Stimulated activated CD8-positive, alpha-beta memory T cell treated with anti-CD3 and anti-CD28 coated beads, Interleukin-12 subunit alpha, Interleukin-12 subunit beta, amount 100 ng/mL, for 1 hour (primary cell): Measurements from ENCODE around the gene NME7.

Experiments
- DNase-seq: peaks from one replicate; pipeline ENCODE4 v3.0.0-alpha.2; 2020; ENCODE audit warnings: low read depth

The NME7 gene

DNA sequence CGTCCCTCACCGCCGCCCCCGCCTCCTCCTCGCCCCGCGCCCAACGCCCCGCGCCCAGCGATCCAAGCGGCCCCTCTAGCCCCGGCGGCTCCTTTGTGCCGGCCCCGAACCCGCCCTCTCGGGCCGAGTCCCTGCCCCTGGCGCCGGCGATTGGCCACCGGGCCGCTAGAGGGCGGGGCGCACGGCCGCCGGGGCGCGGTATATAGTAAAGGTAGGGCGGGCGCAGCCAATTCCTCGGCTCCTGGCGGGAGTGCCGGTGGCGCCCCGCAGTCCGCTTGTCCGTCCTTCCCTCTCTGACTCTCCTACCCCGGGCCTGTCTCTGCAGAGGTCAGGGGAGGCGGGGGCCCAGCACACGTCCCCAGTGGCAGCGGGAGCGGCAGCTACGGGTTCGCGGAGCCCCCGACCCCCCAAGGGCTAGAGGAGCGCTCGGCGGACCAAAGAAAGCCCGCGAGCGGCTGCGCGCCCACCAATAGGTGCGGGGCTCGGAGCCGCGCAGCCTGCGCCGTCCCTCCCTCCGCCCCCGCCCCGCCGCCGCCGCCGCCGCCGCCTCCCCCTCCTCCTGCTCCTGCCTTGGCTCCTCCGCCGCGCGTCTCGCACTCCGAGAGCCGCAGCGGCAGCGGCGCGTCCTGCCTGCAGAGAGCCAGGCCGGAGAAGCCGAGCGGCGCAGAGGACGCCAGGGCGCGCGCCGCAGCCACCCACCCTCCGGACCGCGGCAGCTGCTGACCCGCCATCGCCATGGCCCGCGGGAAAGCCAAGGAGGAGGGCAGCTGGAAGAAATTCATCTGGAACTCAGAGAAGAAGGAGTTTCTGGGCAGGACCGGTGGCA lies 261.3 kb downstream of the NME7 start, which contains the start of gene ATP1B1:
TSS of gene ATP1B1 (plus strand) at position 596 of the 826 bp plus-strand sequence. CDS start at position 736, 140 bp downstream.
- DNase-seq, result peak; percentile 68

DNA sequence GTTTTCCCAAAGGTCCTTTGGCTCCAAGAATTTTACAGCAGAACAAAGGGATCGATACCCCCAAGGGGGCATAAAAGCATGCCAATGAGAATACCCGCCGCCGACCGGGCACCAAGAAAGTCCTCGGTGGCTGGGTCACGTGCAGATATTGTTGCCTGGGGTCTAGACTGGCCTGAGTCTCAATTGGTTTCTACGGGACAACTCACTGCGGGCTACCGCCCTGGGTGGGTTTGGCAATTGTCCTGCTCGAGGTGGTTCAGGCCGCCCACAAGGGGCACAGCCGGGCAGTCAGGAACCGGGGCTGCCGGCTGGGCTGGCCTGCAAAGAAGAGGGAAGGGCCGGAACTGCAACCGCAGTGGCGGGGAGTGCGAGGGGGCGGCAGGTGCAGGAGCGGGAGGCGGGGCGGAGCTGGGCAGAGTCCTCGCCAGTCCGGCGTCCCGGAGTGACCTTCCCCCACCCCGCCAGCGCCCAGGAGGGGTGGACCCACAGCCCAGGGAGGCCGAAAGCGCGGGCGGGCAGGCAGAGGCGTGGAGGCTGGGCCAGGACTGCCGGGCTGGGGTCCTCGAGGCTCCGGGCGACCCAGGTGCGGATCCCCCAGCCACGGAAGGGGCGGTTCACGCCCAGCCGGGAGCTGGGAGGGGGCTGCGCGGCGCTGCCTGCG lies 262.0 kb downstream of the NME7 start:
- DNase-seq, result no peak

DNA sequence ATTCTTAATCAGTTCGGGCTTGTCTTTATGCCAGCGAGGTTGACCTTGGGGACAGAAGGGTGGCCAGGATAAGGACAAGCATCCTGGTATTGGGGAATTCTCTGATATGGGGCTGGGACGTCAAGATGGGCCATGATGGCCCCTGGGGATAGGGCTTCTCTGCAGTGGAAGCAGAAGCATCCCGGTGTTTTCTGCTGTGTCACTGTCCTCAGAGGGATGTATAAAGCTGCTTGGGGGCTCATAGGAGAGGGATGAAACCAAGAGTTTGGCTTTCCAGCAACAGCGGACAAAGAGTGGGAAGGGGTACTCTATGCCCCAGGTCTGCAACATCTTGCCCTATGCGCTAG lies 262.5 kb downstream of the NME7 start:
- DNase-seq, result no peak

DNA sequence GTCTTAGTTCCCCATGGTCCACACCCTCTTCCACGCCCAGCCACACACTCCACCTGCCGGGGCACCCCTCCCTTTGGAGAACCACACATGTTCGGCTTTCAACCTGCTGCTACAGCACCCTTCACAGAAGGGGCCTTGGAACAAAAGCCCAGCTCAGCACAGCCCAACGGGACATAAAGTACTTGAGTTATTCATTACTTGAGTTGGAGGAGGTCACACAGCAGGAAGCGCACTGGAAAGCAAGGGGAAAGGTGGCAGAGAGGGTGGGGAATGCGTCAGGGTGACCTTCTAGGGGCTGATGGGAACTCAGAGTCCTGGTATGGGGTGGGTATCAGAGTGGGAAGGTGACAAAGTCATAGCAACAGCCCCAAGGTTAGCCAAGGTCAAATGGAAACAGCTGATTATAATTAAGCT lies 264.1 kb downstream of the NME7 start:
- DNase-seq, result no peak

DNA sequence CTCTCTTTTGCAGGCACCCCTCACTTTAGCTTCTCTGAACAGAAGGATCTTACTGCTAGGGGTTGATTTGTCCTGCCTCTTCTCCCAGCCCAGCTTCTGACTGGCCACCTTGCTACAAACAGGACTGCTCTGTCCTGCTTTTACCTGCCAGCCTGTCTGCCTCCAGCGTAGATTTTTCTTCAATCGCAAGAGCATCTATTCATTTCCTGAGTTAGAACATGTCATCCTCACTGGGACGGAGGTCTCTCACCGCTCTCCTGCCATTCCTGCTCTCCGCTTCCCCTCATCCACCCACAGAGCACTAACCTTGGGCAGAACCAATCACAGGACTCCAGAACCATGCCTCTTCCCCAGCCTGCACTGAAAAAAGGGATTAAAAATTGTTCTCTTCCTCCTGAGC lies 264.6 kb downstream of the NME7 start:
- no peak for DNase-seq

DNA sequence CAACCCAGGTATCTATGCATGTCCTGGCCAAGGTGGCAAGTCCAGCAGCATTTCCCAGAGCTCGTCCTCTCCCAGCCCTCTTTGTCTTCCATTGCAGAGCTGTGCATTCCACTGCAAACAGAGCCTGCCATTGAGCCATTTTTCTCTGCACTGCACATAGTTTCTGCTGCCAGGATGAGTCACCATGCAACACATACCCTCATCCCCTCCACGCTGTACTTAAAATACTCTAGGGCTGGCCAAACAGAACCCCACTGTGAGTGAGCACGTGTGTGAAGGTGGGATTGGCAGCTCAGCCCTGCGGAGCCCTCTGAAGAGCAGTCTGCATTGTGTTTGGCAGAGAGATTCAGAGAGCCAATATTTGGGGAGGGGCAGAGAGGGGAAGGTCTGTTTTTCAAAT lies 265.0 kb downstream of the NME7 start:
- DNase-seq, result no peak

DNA sequence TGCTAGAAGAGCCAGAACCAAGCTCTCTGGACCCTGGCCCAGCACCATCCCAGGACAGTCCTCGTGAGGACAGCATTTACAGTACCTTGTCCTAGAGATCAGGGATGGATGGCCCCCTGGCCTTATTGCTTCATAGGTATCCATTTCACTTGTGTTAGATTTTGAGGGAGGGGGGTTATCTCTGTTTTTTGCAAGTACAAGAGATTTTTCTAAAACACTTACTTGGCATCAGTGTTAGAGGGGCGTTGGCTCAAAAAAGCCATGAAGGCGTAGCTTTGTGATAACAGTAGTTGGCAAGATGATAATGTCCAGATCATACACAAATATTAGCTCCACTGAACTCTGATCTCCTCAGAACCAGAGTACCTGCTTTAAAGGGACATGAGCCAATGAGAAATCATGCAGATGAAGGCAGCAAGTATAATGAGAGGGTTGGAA lies 266.9 kb downstream of the NME7 start:
- no peak for DNase-seq

DNA sequence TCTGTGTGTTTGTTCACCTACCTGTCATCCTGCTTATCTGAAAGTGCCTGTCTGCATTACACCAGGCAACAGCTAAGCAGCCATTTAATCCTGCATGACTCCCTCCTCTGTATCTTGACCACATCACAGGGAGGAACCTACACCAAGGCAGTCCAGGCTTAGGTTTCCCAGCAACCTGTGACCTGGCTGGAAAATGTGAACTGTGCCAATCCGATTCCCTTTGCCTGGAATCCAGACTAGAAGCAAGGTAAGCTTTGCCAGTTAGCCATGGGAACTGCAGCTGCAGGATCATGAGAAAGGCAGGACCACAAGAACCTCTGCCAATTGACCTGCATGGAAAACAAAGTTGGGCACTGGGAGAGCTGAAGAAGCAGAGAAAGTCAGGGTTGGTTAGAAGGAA lies 267.4 kb downstream of the NME7 start:
- DNase-seq, result no peak

DNA sequence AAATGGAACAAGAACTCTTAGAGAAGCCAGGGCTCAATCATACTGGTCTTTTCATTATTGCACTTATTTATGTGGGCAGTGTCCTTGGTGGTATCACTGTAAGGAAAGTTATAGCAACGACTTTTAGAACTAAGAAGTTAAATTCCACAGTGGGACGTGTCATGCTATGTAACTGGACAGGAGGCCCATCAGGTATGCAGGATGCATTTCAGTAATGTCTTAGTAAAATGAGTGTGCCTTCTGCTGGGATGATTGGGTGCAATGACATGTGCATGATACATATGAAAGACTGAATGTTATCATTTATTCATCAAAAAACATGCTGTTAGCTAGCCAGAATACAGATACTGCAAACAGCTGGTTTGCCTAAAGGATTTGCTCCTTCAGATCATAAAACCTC lies 268.0 kb downstream of the NME7 start:
- no peak for DNase-seq

DNA sequence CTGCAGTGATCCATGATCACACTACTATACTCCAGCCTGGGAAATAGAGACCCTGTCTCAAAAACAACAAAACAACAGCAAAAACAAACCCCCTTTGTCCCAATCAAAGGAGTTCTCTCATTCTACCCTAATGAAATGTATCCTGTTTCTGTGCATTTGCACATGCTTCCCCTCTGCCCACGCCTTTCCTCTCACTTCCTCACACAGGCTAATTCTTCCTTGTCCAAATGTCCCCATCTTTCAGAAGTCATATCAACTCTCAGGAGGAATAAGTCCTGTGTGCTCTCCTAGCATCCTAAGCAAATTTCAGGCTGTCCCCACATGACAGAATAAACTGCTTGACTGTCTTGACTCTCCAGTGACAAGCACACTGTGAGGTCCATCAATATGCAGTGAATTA lies 269.2 kb downstream of the NME7 start:
- DNase-seq, result no peak

DNA sequence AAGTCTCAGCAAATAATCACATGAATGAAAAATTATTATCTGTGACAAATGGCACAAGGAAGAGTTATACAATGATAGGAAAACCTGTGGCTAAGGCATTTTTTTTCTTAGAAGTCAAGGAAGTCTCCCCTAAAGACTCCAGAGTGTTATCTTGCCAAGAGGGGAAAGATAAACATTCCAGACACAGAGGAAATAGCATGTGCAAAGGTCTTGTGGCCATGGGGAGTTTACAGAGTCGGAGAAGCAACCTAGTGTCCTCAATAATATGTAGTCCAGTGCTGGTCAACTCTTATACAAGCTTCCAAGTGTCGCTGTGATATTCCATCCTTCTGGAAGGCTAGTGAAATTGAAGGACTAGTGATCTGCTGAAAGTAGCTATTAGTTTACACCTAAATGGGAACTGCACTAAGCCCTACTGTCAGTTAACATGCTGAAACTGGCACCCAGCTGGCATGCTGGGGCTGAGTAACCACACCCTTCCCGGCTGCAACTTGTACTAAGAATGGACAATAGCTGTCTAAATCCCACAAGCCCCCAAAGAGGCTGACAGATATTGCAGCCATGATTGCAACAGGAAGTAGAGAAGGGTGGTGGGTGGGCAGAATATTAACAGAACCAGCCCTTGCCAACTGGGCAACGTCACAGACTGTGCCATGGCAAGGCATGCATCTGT lies 272.6 kb downstream of the NME7 start:
- no peak for DNase-seq

DNA sequence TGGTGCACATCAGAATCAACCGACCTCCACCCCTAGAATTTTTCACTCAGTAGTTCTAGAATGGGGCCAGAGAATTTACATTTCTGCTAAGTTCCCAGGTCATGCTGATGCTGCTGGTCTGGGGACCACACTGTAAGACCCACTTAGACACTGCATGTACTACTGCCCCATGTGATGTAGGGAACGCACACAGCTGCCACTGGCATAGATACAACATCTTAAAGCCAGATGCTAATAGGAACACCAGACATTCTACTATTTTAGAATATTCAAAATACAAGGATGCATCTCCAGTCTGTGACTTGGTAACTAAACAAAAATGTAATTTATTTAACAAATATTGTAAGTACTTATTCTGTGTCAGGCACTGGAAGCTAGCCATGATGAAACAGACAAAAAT lies 275.2 kb downstream of the NME7 start:
- DNase-seq, result no peak

DNA sequence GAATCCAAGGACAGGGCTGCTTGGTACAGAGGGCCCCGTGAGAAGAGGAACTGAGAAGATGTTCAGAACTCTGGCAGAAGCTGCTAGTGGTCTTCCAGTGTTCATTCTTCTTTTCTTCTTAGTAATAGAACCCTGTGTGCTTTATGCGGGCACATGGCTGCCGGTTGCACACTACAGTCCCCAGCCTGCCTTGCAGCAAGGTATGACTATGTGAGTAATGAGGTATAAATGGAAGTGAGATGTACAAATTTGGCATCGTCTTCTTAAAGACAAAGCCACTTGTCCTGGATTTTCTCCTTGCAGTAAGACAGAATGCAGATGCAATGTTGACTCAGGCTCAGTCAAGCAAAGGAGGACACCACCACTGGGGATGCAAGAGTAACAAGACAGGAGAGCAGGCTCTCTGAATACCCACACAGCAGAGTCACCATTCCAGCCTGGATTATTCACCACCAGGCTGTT lies 276.1 kb downstream of the NME7 start:
- DNase-seq, result no peak

DNA sequence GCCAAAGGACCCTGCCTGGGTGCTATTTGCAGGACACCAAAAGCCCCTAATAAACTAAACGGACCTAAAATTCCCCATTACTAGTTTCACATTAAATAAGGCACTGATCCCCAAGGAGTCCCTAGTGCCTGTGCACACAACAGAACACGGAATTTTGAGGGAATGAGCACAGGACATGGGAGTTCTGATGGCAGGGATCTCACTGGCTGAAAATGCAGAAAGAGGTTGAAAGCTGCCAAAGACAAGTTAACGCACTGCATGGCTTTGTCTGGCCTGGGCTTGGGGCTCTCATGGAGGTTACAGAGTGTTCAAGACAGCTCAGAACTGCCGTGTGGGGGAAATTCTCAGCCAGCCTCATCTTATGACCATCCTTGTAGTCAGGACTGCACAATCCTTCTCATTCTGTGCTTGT lies 276.7 kb downstream of the NME7 start:
- DNase-seq, result no peak

DNA sequence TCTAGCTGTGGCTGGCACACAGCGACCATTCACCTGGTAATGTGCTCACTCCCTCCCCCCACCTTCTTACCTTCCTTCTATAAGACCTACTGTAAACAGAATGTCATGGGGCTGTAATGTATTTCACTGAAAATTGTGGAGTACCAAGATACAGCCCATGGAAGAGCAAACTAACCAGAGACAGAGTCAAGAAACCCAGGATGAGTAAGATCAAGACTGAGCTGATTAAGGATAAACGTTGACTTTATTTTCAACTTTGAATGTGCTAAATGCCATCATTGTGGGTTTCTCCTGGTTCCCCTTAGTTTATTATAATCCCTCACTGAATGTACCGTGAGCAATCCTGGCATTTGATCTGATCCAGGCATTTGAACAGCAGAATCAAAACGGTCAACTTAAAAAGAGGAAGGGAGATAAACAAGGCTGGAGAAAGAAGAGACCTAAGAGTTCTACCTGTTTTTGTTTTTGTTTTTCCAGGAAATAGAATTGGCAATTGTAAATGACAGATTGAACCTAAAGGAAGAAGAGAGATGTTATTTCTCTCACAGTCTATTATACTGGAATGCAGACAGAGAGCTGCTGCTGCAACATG lies 277.2 kb downstream of the NME7 start:
- DNase-seq, result no peak

DNA sequence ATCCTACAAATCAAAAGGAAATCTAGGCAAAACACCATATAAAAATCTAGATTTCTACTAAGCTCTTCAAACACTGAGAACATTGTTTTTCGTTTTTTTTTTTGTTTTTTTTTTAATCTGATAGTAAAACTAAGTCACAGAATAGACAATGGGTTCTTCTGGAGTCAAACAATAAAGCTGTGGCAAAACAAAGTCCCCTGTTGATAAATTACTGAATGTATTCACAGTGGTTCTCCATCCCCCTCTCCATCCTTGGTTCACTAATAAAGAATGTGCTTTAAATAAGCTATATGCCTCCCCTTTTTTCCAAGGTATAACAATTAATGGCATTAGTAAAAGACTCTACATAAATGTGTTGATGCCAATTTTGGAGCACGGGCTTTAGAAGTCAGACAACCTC lies 277.8 kb downstream of the NME7 start:
- DNase-seq, result no peak

DNA sequence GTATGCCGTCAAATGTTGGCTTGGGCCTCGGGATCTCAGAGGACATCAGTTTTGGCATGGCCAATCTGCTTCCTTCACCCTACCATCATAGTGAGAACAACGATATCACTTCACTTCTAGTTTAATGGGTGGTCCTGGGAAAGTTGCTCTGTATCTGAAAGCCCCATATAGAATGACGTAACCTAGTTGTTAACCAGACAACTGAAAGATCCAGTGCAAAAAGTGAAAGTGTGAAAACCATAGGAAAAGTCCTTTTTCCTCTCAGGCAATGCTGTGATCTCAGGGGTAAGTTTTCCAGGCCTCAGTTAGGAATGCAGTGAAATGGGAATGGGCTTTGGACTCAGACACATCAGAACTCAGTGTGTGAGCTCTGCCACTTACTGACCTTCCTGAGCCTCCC lies 279.7 kb downstream of the NME7 start:
- DNase-seq, result no peak

DNA sequence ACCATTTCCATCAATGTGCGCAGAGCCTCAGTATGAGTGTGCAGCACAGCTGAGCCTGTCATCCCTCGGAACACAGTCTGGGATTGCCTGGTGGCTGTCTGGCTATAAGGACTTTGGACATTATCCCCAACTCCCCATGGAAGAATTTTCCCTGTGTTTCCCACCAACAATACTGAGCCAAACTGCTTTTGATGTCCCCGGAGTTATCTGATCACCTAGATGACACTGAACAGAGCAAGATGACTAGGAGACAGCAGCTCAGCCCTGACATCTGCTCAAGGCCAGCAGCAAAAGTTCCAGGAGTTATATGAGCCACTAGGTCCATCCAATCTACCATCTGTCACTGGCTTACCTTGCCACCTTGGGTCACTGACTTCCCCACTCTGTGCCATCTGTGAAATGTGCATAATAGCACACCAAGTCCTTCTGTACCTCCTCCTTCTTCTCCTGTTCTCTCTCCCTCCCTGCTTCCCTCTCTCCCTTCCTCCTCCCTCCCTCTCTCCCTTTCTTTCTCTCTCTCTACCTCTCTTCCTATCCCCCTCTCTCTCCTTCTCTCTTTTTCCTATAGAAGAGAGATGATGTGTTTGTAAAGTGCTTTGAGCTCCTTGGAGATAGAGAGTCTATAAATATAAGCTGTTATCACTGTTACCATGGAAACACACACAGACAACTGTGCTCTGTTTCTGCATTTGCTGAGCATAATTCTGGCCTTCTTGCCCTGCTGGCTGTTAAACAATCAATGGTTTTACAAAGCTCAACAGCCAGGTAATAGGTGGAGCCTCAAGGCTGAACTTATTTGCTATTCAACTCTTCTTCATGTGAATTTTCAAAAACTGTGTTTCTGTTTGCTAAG lies 280.8 kb downstream of the NME7 start:
- no peak for DNase-seq

DNA sequence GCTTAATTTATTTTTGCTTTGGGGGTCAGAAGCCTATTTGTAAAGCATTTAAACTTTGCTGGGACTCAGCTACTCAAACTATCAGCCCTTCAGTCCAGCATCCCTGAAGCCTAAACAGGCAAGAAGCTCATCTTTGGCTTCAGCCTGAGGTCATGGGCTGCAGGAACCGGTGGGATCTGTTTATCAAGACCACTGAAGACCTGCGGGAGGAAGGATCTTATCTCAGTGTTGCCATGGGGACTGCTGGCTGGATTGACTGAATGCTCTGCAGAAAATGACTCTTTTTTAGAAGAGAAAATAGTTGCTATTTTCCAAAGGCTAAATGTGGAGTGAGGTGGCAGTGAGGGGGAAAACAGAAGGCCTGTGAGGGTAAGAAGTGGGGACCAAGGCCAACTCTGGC lies 281.7 kb downstream of the NME7 start:
- no peak for DNase-seq
